Activated CD8-positive, alpha-beta memory T cell treated with anti-CD3 and anti-CD28 coated beads, Interleukin-2, amount 10 ng/mL, durations not matched to agents 7 days and 5 days (primary cell): Measurements from ENCODE around the gene ENDOV. TPM values are rescaled to one million over a fixed set of nuclear protein-coding genes. Genes with fewer than 3 reads are reported as not detected.

ENCODE experiments used
- ATAC-seq: fragments of 150-1000 bp; cut with Tn5 transposase; one replicate; pipeline ENCODE4 v1.10.0; 2021; ENCODE audit warnings: moderate library complexity
- CTCF ChIA-PET: fragments of 350-600 bp; sonication (Branson Sonifier 250); formaldehyde crosslinking; loops from one replicate; lab custom pipeline; 2021; ENCODE audit warnings: antibody characterized with exemption; lab: Charles Lee
- DNase-seq: peaks from one replicate; pipeline ENCODE4 v3.0.0-alpha.2; 2020
- H3K27ac Mint-ChIP-seq: one replicate; pipeline ENCODE4 v1.8.0; 2021; ENCODE audit warnings: mild to moderate bottlenecking, mixed read lengths
- H3K27me3 Mint-ChIP-seq: one replicate; pipeline ENCODE4 v1.8.0; 2021; ENCODE audit warnings: mixed read lengths
- H3K36me3 Mint-ChIP-seq: one replicate; pipeline ENCODE4 v1.8.0; 2021; ENCODE audit warnings: mild to moderate bottlenecking, mixed read lengths
- H3K4me1 Mint-ChIP-seq: one replicate; pipeline ENCODE4 v1.8.0; 2021; ENCODE audit warnings: mixed read lengths
- H3K4me3 Mint-ChIP-seq: one replicate; pipeline ENCODE4 v1.8.0; 2021; ENCODE audit warnings: mild to moderate bottlenecking, moderate library complexity, mixed read lengths
- H3K9me3 Mint-ChIP-seq: one replicate; pipeline ENCODE4 v1.8.0; 2022; ENCODE audit warnings: low read depth, mixed read lengths
- total RNA-seq, 2 experiments: library from RNA; stranded (reverse); gene quantifications; one replicate each; pipeline ENCODE4 v1.2.3, GENCODE V29; 2021

Gene ENDOV
- total RNA-seq, 2 experiments from 2014 or later, result 15.1 to 18.4 TPM

DNA sequence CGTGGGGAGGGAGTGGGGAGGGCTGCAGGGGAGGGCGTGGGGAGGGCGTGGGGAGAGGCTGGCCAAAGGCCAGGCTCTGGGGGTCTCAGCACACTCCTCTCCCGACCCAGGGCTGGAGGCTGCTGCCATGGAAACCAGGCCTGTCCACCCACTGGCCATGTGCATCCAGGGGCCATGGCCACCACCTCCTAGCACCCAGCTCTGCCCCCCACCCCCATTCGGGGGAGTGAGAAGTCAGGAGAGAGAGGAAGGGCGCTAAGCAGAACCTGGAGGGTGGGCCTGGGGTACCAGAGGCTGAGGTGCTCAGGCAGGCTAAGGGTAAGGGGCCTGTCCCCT, 29.6 kb downstream of the ENDOV start:
- Mint-ChIP-seq H3K9me3 (no peaks in the 10 kb centered on the region), H3K36me3 (no peaks in the 10 kb centered on the region), H3K27me3 (peaks cover 6% of the 10 kb centered on the region), H3K27ac (no peak overlapping the region), H3K4me3 (no peak overlapping the region), H3K4me1 (no peaks in the 10 kb centered on the region)
- DNase-seq (no peak), ATAC-seq (no peak)
- CTCF ChIA-PET, result no interaction called here

DNA sequence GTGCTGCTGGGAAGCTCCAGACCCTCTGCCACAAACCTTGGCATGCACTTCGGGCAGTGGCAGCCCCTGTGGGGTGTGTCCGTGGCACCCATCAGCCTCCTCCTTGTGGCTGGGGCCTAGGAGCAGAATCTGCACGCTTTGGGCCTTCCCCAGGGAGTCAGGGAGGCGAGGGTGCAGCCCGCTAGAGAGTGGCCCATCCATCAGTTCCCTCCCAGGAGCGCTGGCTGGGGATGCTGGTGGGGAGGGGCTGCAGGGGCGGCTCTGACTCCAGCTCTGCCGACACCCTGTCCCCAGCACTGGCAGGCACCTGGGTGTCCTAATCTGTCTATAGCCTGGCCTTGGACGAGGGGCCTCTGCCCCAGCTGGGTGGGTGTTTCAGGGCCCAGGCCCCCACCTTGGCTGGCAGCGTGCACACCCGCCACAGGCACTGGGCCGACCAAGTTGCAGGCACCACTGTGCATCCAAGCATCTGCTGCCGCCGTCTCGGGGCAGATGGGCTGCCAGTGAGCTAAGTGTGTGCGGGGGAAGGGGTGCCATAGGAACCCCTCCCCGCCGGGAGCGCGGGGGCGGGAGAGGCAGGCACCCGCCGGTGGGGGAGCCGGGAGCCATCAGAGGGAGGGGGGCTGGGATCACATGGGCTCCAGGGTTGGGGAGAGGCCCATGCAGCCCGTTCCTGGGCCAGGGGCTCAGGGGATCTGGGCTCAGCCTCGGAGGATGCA, 30.2 kb downstream of the ENDOV start:
- no peaks in the 10 kb centered on the region for H3K4me1 Mint-ChIP-seq

DNA sequence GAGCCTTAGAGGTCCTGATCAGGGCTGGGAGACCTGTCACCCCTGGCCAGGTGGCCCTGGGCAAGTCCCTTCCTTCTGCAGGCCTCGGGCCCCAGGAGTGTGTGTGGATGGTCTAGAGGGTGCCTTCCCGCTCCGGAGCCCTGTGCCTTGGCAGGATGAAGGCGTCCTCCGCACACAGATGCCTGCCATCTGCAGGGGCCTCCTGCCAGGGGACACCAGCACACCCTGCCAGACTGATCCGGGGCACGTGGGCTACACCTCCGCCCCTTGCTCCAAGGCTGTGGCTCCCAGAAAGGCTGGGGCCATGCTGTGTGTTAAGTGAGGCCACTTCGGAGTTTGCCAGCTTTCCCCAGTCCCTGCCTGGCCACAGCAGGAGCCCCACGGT, 30.8 kb downstream of the ENDOV start:
- Mint-ChIP-seq H3K27me3 (peaks cover 6% of the 10 kb centered on the region), H3K4me1 (no peaks in the 10 kb centered on the region), H3K4me3 (no peak overlapping the region), H3K27ac (no peak overlapping the region), H3K36me3 (no peaks in the 10 kb centered on the region), H3K9me3 (no peaks in the 10 kb centered on the region)
- DNase-seq (no peak), ATAC-seq (no peak)
- CTCF ChIA-PET, result no interaction called here

More for the DNA sequence above, 30.2 kb downstream of the ENDOV start:
- H3K27me3 Mint-ChIP-seq, result peaks cover 6% of the 10 kb centered on the region
- no peak overlapping the region for H3K27ac Mint-ChIP-seq
- DNase-seq, result no peak
- no peaks in the 10 kb centered on the region for H3K9me3 Mint-ChIP-seq
- CTCF ChIA-PET, result no interaction called here
- ATAC-seq, result no peak
- no peak overlapping the region for H3K4me3 Mint-ChIP-seq
- H3K36me3 Mint-ChIP-seq, result no peaks in the 10 kb centered on the region

DNA sequence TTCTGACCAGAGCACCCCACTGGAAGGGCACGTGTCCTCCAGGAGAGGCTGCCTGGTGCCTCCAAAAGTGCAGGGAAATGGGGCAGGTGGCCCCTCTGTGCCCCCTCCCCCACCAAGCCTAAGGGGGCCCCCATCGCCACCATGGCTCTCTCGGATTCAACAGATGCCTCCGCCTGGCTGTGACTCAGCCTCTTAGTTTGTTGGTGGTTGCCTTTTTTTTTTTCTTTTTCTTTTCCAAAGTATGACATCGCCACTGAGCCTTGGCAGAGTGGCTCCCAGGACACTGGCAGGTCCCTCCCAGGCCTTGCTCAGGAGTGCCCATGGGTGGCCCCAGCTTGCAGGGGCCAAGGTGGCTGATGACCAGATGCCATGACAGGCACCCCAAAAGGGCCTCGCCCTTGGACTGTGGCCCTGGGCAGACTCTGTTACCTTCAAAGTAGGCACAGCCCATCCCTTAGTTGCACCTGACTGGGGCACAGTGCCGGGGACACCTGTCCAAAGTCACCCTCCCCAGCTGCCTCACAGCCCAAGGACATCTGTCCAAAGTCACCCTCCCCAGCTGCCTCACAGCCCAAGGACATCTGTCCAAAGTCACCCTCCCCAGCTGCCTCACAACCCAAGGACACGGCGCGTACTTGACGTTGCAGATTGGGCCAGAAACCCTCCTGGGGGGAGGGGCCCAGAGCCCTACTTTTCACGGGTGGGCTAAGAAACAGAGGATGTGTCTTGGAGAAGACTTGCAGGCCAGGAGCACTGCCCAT, 31.9 kb downstream of the ENDOV start:
- Mint-ChIP-seq H3K36me3 (no peaks in the 10 kb centered on the region), H3K9me3 (no peaks in the 10 kb centered on the region), H3K27ac (no peak overlapping the region), H3K4me3 (no peak overlapping the region), H3K27me3 (peaks cover 6% of the 10 kb centered on the region), H3K4me1 (no peaks in the 10 kb centered on the region)
- CTCF ChIA-PET, result interaction anchor here (0.7 kb wide), 1 partner anchor 124 kb away, joined by 3 read pairs; no protein-coding TSS in a partner anchor
- no peak for ATAC-seq
- DNase-seq, result no peak

DNA sequence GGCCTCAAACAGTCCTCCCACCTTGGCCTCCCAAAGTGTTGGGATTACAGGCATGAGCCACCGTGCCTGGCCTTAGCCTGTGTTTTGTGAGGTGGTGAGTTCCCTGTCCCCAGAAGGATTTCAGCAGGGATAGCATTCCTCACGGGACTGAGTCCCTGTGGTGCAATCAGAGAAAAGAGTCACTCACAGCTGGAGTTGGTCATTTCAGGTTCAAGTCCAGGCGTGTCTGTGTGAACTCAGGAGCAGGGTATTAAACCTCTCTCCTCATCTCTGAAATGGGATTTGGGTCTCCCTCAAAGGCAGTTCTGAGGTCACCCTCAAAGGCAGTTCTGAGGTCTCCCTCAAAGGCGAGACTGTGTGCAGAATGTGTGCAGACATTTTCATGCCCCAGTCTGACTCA, 32.8 kb downstream of the ENDOV start:
- Mint-ChIP-seq H3K36me3 (no peaks in the 10 kb centered on the region), H3K27me3 (peaks cover 4% of the 10 kb centered on the region), H3K27ac (no peak overlapping the region), H3K9me3 (no peaks in the 10 kb centered on the region), H3K4me1 (no peaks in the 10 kb centered on the region), H3K4me3 (no peak overlapping the region)
- no peak for ATAC-seq
- CTCF ChIA-PET, result interaction anchor here (0.7 kb wide), 1 partner anchor 123 kb away, joined by 3 read pairs; no protein-coding TSS in a partner anchor
- DNase-seq, result no peak

DNA sequence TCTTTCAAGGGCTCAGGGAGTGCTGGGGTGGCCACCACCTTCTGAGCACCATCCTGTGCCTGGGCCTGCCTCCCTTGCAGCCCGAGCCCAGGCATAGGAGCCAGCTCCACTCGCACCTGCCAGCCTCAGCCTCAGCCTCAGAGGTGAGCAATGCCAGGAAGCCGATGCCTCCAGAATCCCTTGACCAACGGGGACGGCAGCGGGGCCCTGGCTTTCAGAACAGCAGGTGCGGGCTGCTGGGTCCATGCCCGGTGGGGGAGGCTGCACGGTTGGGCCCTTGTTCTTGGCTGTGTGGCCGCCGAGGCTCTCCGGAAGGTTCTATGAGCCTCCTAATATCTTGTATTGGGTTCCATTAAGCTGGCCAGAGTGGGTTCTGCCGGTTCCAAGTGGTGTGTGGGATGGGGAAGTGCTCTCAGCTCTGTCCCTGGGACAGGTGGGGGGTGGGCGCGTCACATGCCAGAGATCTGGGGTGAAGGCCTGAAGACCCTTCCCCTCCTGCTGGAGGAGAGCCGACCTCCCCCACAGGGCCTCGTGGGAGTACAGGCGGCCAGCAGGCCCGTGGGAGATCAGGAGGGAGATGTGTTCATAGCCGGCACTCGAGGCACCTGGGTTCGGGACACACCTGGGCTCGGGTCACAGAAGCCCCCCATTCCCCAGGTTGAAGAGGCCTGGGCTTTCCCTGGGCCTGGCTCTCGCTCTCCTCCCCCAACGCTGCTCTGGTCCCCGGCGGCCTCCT, 34.4 kb downstream of the ENDOV start:
- ATAC-seq, result no peak
- H3K9me3 Mint-ChIP-seq, result no peaks in the 10 kb centered on the region
- no peak for DNase-seq
- CTCF ChIA-PET, result no interaction called here
- no peak overlapping the region for H3K4me3 Mint-ChIP-seq
- no peaks in the 10 kb centered on the region for H3K36me3 Mint-ChIP-seq
- no peak overlapping the region for H3K27ac Mint-ChIP-seq
- no peaks in the 10 kb centered on the region for H3K27me3 Mint-ChIP-seq
- peaks cover 10% of the 10 kb centered on the region for H3K4me1 Mint-ChIP-seq

DNA sequence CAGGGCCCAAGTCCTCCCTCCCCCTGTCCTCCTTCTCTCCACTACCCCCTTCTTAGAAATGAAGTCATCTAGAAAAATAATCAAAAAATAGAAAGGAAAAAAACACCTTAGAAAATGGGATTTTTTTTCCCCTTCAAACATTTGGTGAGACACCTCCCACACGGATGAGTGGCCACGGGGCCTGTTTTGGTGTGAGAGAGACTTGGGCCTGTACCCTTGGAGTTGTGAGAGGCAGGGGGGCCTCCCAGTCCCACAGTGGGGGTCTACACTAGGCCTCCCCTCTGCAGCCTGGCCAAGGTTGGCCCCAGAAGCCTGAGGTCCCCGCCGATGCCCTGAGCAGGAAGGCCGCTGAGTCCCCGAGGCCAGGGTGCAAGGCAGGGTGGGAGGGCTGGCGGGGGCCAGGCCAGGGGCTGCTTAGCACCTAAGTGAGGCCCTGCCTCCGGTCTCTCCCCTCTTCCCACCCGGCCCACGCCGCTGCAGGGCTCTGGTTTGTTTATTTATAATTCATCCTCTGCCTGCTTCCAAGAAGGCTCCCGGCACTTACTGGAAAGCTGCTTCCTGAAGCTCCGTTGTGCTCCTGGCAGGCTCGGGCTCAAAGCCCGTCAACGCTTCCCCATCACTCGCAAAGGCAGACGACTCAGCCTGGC, 35.1 kb downstream of the ENDOV start:
- Mint-ChIP-seq H3K4me1 (peaks cover 10% of the 10 kb centered on the region), H3K27me3 (no peaks in the 10 kb centered on the region), H3K27ac (no peak overlapping the region), H3K9me3 (no peaks in the 10 kb centered on the region), H3K4me3 (no peak overlapping the region), H3K36me3 (no peaks in the 10 kb centered on the region)
- ATAC-seq (no peak), DNase-seq (no peak)
- CTCF ChIA-PET, result interaction anchor here (1.3 kb wide), 1 partner anchor 23 kb away, joined by 3 read pairs; no protein-coding TSS in a partner anchor

DNA sequence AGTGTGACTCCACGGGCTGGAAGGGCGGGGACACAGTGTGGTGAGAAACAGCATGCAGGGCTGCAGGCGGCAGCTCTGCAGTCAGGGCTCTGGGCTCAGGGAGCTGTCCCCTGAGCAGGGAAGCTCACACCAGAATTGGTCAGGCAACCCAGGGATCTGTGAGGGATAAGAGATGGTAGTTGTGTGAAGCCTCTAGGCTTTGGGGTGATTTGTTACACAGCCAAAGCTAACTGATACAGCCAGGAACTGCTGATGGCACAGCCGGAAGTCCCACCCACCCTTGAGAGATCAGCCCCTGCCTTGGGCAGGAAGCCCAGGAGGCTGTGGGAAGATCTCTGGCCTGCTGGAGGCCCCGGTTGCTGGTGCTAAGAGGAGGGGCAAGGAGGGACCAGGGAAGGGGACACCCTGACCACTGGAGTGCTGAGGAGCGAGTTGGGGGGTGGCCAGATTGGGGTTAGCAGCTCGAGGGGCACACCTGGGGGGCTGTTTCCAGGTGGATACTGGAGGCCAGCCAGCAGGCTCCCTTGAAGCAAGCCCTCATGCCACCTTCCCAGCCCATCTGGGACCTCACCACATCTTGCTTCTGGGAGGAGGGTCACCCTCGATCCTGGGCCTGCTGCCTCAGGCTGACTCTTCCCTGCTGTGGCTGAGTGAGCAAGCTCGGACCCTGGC, 36.3 kb downstream of the ENDOV start:
- no peak overlapping the region for H3K27ac Mint-ChIP-seq

DNA sequence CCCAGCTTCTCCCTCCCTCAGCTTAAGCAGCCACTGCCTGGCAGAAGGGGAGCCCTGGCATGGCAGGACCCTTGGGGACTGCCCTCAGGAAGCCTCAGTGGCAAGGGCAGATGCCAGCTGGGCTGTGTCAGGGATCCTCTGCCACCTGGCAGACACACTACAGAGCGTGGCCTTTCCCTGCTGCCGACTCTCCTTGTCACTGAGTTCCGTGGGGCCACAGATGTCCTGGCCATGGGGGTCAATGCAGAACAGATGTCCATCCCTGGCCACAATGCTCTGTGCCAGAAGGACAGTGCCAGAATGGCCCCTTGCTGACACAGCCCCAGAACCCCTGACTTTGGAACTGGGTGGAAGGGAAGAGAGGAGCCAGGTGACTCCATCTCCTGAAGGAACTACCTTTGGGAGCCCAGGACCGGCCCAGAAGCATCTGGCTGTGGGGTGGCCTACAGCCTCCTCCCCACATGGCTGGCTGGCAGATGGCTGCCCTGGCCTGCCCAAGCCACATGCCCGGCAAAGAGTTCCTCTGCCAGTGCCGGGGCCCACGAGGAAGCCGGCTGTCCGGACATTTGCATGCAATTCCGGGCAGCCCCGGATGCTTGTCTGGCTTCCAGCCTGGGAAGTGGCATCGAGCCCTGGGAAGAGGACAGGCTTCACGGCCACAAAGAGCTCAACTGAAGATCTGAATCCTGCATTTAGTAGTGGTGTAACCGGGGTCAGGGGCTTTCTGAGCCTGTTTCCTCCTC, 37.4 kb downstream of the ENDOV start:
- H3K36me3 Mint-ChIP-seq, result no peaks in the 10 kb centered on the region
- CTCF ChIA-PET, result interaction anchor here (1.5 kb wide), 1 partner anchor 25 kb away, joined by 3 read pairs; no protein-coding TSS in a partner anchor
- DNase-seq, result no peak
- peaks cover 29% of the 10 kb centered on the region for H3K4me1 Mint-ChIP-seq
- H3K27me3 Mint-ChIP-seq, result no peaks in the 10 kb centered on the region
- H3K9me3 Mint-ChIP-seq, result no peaks in the 10 kb centered on the region
- no peak overlapping the region for H3K4me3 Mint-ChIP-seq
- H3K27ac Mint-ChIP-seq, result no peak overlapping the region
- ATAC-seq, result no peak

More for the DNA sequence above, 36.3 kb downstream of the ENDOV start:
- DNase-seq, result no peak
- Mint-ChIP-seq H3K4me1 (peaks cover 18% of the 10 kb centered on the region), H3K36me3 (no peaks in the 10 kb centered on the region), H3K27me3 (no peaks in the 10 kb centered on the region), H3K9me3 (no peaks in the 10 kb centered on the region), H3K4me3 (no peak overlapping the region)
- CTCF ChIA-PET, result interaction anchor here (1.3 kb wide), 1 partner anchor 24 kb away, joined by 3 read pairs; no protein-coding TSS in a partner anchor
- ATAC-seq, result no peak

DNA sequence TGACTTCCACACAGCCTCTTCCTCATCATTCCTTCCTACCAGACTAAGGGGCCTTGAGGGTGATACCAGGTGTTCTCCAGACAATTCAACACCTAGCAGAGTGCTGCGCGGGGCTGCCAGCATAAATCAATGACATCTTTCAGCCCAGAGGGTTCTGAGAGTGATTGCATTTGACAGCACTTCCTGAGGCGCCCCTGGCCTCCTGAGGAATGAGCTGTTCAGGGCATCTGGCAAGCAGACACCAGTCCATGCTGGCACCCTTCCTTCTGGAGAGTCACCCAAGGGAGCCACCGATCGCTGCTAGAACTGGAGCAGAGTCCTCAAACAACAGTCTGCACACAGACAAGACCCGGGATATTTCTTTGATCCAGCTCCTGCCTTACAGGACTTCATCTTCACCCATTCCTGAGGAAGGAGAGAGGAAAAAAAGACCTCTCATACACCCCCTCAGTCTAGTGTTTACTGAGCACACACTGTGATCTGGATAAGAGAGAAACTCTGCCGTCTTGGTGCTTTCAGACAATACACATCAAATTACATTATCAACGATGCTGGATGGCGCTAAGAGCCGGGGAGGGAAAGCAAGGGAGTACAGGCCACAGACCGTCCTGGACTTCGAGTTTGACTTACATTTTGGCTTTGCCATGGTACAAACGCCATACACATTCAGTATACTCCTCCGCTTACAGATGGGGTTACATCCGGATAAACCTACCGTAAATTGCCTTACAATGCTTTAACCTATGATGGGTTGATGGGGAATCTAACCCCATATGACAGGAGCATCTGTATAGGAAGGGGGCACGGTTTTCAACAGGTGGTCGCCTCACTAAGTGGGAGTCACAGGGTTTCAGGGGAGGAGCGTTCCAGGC, 38.4 kb downstream of the ENDOV start:
- CTCF ChIA-PET, result interaction anchor here (1.2 to 1.8 kb wide), 3 partner anchors 11 to 26 kb away, joined by 3 to 14 read pairs (median 3); no protein-coding TSS in a partner anchor
- peak overlapping the region; percentile 96 for H3K27ac Mint-ChIP-seq
- H3K27me3 Mint-ChIP-seq, result peaks cover 3% of the 10 kb centered on the region
- ATAC-seq (no peak), DNase-seq (no peak)
- H3K4me3 Mint-ChIP-seq, result peak overlapping the region; percentile 89
- H3K4me1 Mint-ChIP-seq, result peaks cover 38% of the 10 kb centered on the region
- H3K36me3 Mint-ChIP-seq, result no peaks in the 10 kb centered on the region
- no peaks in the 10 kb centered on the region for H3K9me3 Mint-ChIP-seq

DNA sequence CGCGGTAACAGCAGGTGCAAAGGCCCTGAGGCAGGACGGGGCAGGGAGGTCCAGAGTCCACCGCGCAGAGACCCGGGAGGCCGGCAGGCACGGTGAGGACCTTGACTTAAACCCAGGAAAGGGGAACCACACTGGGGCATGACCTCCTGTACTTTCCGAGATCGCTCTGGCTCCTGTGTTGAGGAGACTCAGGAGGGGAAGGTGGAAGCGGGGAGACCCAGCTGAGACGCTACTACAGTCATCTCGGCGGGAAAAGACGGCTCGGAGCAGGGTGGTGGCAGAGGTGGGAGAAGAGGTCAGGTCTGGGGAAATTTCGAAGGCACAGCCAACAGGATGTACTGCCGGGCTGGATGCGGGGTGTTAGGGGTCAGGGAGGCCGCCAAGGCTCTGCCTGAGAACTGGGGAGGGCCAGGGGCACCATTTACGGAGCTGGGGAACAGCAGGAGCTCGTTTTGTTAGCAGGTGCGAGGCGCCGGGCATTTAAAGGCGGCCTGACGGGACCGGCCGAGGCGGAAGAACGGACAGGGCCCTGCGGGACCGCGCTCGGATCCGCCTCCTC, 39.1 kb downstream of the ENDOV start:
- Mint-ChIP-seq H3K4me3 (peak overlapping the region; percentile 89), H3K36me3 (no peaks in the 10 kb centered on the region), H3K27me3 (peaks cover 8% of the 10 kb centered on the region), H3K4me1 (peaks cover 40% of the 10 kb centered on the region), H3K27ac (peak overlapping the region; percentile 96), H3K9me3 (no peaks in the 10 kb centered on the region)
- no peak for DNase-seq
- CTCF ChIA-PET, result interaction anchor here (0.8 to 1.8 kb wide), 9 partner anchors 11 to 769 kb away, joined by 3 to 14 read pairs (median 3); partner anchors contain the start of genes CEP131 and GAA
- ATAC-seq, result peak; percentile 1
